IMR-90 (cell line): ENCODE results near the gene ACSL3. TPM values are rescaled to one million over a fixed set of nuclear protein-coding genes. Genes with fewer than 3 reads are reported as not detected.
"Not testable (repeated sequence)": the region's sequence is repeated elsewhere in the genome, so short reads cannot be mapped to it uniquely, and the experiment has no call there.

ENCODE experiments used
- ATAC-seq: fragments of 200-7000 bp; cut with Tn5 transposase; 2 replicates; pipeline ENCODE4 v1.9.1; 2020; ENCODE audit warnings: low read depth, mild to moderate bottlenecking, moderate library complexity
- BruUV-seq: library from RNA; stranded (reverse); fragments of 400-500 nt; replicated peaks from 2 replicates; lab custom pipeline; 2021; lab: Mats Ljungman, UMichigan
- CTCF ChIA-PET: fragments of 300-600 bp; formaldehyde crosslinking; extraction: SDS; loops from one replicate; lab custom pipeline; 2021; ENCODE audit warnings: antibody characterized with exemption; lab: Yijun Ruan, JAX
- POLR2A ChIA-PET: fragments of 300-600 bp; sonication (Branson Sonifier 250); formaldehyde crosslinking; loops from one replicate; lab custom pipeline; 2022; ENCODE audit warnings: antibody characterized with exemption; ENCODE audit not compliant: unreplicated experiment; lab: Charles Lee
- DNase-seq: peaks from one replicate; pipeline ENCODE4 v3.0.0; 2013
- H2AFZ ChIP-seq: replicated peaks from 2 replicates; pipeline ENCODE3; 2013; ENCODE audit warnings: low read length, mild to moderate bottlenecking; ENCODE audit not compliant: poor library complexity
- H2AK5ac ChIP-seq: 2 replicates; pipeline ENCODE4 v1.6.1; 2013; ENCODE audit warnings: low read depth, low read length, inconsistent platforms
- H2AK9ac ChIP-seq: replicated peaks from 2 replicates; pipeline ENCODE3; 2013; ENCODE audit warnings: mild to moderate bottlenecking, low read depth, low read length, moderate library complexity; ENCODE audit not compliant: poor library complexity
- H2BK120ac ChIP-seq: 2 replicates; pipeline ENCODE4 v1.6.1; 2013; ENCODE audit warnings: low read depth, low read length, inconsistent platforms
- H2BK15ac ChIP-seq: 3 replicates; pipeline ENCODE4 v1.6.1; 2013; ENCODE audit warnings: low read depth, low read length, inconsistent platforms
- H2BK20ac ChIP-seq: 2 replicates; pipeline ENCODE4 v1.6.1; 2013; ENCODE audit warnings: low read depth, mild to moderate bottlenecking, inconsistent platforms, low read length, moderate library complexity
- H2BK5ac ChIP-seq: 2 replicates; pipeline ENCODE4 v1.6.1; 2013; ENCODE audit warnings: mild to moderate bottlenecking, low read depth, low read length, inconsistent platforms; ENCODE audit not compliant: poor library complexity, severe bottlenecking
- H3K14ac ChIP-seq: replicated peaks from 2 replicates; pipeline ENCODE4 v1.6.1; 2013; ENCODE audit warnings: low read depth, low read length, inconsistent platforms
- H3K18ac ChIP-seq: 2 replicates; pipeline ENCODE4 v1.6.1; 2013; ENCODE audit warnings: low read depth, low read length, control low read depth
- H3K23ac ChIP-seq: 2 replicates; pipeline ENCODE4 v1.6.1; 2013; ENCODE audit warnings: low read depth, low read length, inconsistent platforms
- H3K27ac ChIP-seq: 2 replicates; pipeline ENCODE4 v1.5.1; 2013; ENCODE audit warnings: mild to moderate bottlenecking, control low read depth, low read length; ENCODE audit not compliant: insufficient read depth
- H3K27me3 ChIP-seq: 2 replicates; pipeline ENCODE4 v1.6.1; 2013; ENCODE audit warnings: low read length; ENCODE audit not compliant: control insufficient read depth, insufficient read depth
- H3K36me3 ChIP-seq: 2 replicates; pipeline ENCODE4 v1.6.1; 2013; ENCODE audit warnings: low read length, mixed read lengths; ENCODE audit not compliant: control insufficient read depth, insufficient read depth
- H3K4ac ChIP-seq: 2 replicates; pipeline ENCODE4 v1.6.1; 2013; ENCODE audit warnings: low read depth, low read length, inconsistent platforms
- H3K4me1 ChIP-seq: 2 replicates; pipeline ENCODE4 v1.6.1; 2013; ENCODE audit warnings: low read length, mixed read lengths; ENCODE audit not compliant: control insufficient read depth, insufficient read depth
- H3K4me2 ChIP-seq: 2 replicates; pipeline ENCODE4 v1.6.1; 2013; ENCODE audit warnings: low read depth, mild to moderate bottlenecking, control low read depth, low read length, moderate library complexity
- H3K4me3 ChIP-seq: 2 replicates; pipeline ENCODE4 v1.5.1; 2013; ENCODE audit warnings: low read depth, mild to moderate bottlenecking, control low read depth, low read length, moderate library complexity; ENCODE audit not compliant: insufficient read depth
- H3K56ac ChIP-seq: 2 replicates; pipeline ENCODE4 v1.6.1; 2013; ENCODE audit warnings: low read length, inconsistent platforms; ENCODE audit not compliant: insufficient read depth; ENCODE audit errors: extremely low read depth
- H3K79me1 ChIP-seq, 2 experiments: 2 replicates each; pipeline ENCODE4 v1.6.1; 2013; ENCODE audit warnings: low read length in 2 of 2, inconsistent platforms in 1 of 2, low read depth in 1 of 2
- H3K9ac ChIP-seq: 2 replicates; pipeline ENCODE4 v1.6.1; 2013; ENCODE audit warnings: low read depth, low read length, control low read depth
- H3K9me1 ChIP-seq: 2 replicates; pipeline ENCODE4 v1.6.1; 2013; ENCODE audit warnings: low read length, inconsistent platforms; ENCODE audit not compliant: insufficient read depth
- H3K9me3 ChIP-seq: 2 replicates; pipeline ENCODE4 v1.6.1; 2013; ENCODE audit warnings: low read length; ENCODE audit not compliant: control insufficient read depth, insufficient read depth
- H4K20me1 ChIP-seq: 2 replicates; pipeline ENCODE4 v1.6.1; 2013; ENCODE audit warnings: low read length, inconsistent platforms; ENCODE audit not compliant: insufficient read depth
- H4K5ac ChIP-seq: 2 replicates; pipeline ENCODE4 v1.6.1; 2013; ENCODE audit warnings: mild to moderate bottlenecking, low read depth, low read length, control low read depth
- H4K8ac ChIP-seq, 2 experiments: 2 replicates each; pipeline ENCODE4 v1.6.1; 2013; ENCODE audit warnings: low read depth in 2 of 2, low read length in 2 of 2, control low read depth in 1 of 2, inconsistent platforms in 1 of 2
- H4K91ac ChIP-seq: 2 replicates; pipeline ENCODE4 v1.6.1; 2013; ENCODE audit warnings: low read depth, low read length, inconsistent platforms; ENCODE audit not compliant: insufficient read depth
- BHLHE40 ChIP-seq: fragments of 150-350 bp; IDR thresholded peaks from 2 replicates; pipeline ENCODE4 v1.6.1; 2016; ENCODE audit warnings: mild to moderate bottlenecking, low read depth, low read length
- MXI1 ChIP-seq: IDR thresholded peaks from 2 replicates; pipeline ENCODE4 v1.6.1; 2012; ENCODE audit warnings: low read depth, mild to moderate bottlenecking, low read length, moderate library complexity, borderline replicate concordance
- NFE2L2 ChIP-seq: fragments of 150-350 bp; IDR thresholded peaks from 2 replicates; pipeline ENCODE4 v1.6.1; 2016; ENCODE audit warnings: low read depth, mild to moderate bottlenecking, low read length
- POLR2A ChIP-seq: IDR thresholded peaks from 2 replicates; pipeline ENCODE4 v1.6.1; 2012; ENCODE audit warnings: mild to moderate bottlenecking, low read depth, low read length
- SMC3 ChIP-seq: fragments of 150-350 bp; IDR thresholded peaks from 2 replicates; pipeline ENCODE4 v1.6.1; 2016; ENCODE audit warnings: low read depth, mild to moderate bottlenecking, antibody characterized with exemption, low read length, moderate library complexity
- USF2 ChIP-seq: fragments of 150-350 bp; IDR thresholded peaks from 2 replicates; pipeline ENCODE4 v1.6.1; 2017; ENCODE audit warnings: mild to moderate bottlenecking, antibody characterized with exemption, low read length, low read depth
- WGBS, 2 experiments: methylation state at CpG; one replicate each; pipeline versions ENCODE4 v1.1.5 to v1.1.7; 2013; ENCODE audit warnings: missing lambda C conversion rate in 2 of 2; ENCODE audit not compliant: insufficient read length in 1 of 2; ENCODE audit errors: extremely low coverage in 2 of 2; 5-methylcytosine and 5-hydroxymethylcytosine counted together
- dilution Hi-C: fragments of 300-500 bp; cut with HindIII; formaldehyde crosslinking; loops from one replicate; pipeline ENCODE4 v1.14.3; 2018; ENCODE audit warnings: low sequenced_read_pairs; ENCODE audit not compliant: unreplicated experiment
- in situ Hi-C: fragments of 300-500 bp; cut with MboI; formaldehyde crosslinking; loops from 3 replicates; pipeline ENCODE4 v1.14.3; 2019; ENCODE audit warnings: low sequenced_read_pairs, inconsistent platforms, mixed read lengths
- intact Hi-C: fragments of 100-400 bp; cut with micrococcal nuclease; formaldehyde crosslinking; loops from 2 replicates; pipeline ENCODE4 v1.10.0; 2022
- polyA plus RNA-seq, 3 experiments: library from polyadenylated mRNA; depleted of rRNA; stranded (reverse); fragments of >200 nt; gene quantifications; 2 replicates each; pipeline ENCODE4 v1.2.3, GENCODE V29; 2012; ENCODE audit warnings: low replicate concordance in 1 of 3
- total RNA-seq: library from RNA; depleted of rRNA; stranded (reverse); fragments of >200 nt; gene quantifications from 2 replicates; pipeline ENCODE4 v1.2.3, GENCODE V29; 2012

The ACSL3 gene
- total and polyA plus RNA-seq, 2 of the 4 experiments (the other 2 are of a cell fraction) = 31.0 to 84.2 TPM

- TF ChIP-seq BHLHE40 = no peak
- no peak for TF ChIP-seq POLR2A
- TF ChIP-seq SMC3 = no peak
- no peak for TF ChIP-seq USF2
- no peak for TF ChIP-seq MXI1
- no peak for TF ChIP-seq NFE2L2
Observed at GRCh38 chr2:222916229-222917197, 55.7 kb downstream of the ACSL3 start (continued).

- POLR2A ChIA-PET, DNase-seq, H3K4ac ChIP-seq, H3K27me3 ChIP-seq, H2BK15ac ChIP-seq, H3K9ac ChIP-seq, intact Hi-C loops, H2BK120ac ChIP-seq, dilution Hi-C loops, H2BK20ac ChIP-seq, H4K5ac ChIP-seq, H2BK5ac ChIP-seq, H3K14ac ChIP-seq, BruUV-seq, H4K91ac ChIP-seq, H3K18ac ChIP-seq, in situ Hi-C loops, H3K4me2 ChIP-seq, H3K4me3 ChIP-seq, ATAC-seq, H3K27ac ChIP-seq, H3K23ac ChIP-seq, H4K8ac ChIP-seq, H3K56ac ChIP-seq, H2AK5ac ChIP-seq, H2AFZ ChIP-seq, H3K9me3 ChIP-seq, CTCF ChIA-PET, H2AK9ac ChIP-seq: not testable (repeated sequence)
- Histone ChIP-seq H3K79me1 (peaks cover 23 to 60% of the 10 kb centered on the region in 2 experiments), H3K36me3 (peaks cover 22% of the 10 kb centered on the region), H3K9me1 (peaks cover 11% of the 10 kb centered on the region), H4K20me1 (peaks cover 10% of the 10 kb centered on the region; the same call in 1 of the 2 replicates), H3K4me1 (peaks cover 13% of the 10 kb centered on the region)
- no CpG with 5 or more reads among the region's 9 CpGs for WGBS, 2 experiments
Observed at GRCh38 chr2:222917212-222917611, 56.4 kb downstream of the ACSL3 start.
